ENCODE results near the gene NCAPG2.
A peak's percentile ranks its signal among the peaks of the same experiment; 100 is the strongest.
"Not testable (repeated sequence)": the region's sequence is repeated elsewhere in the genome, so short reads cannot be mapped to it uniquely, and the experiment has no call there.

The NCAPG2 gene

GRCh38 chr7:158672975-158673374, 31.6 kb downstream of the NCAPG2 start:
- TF ChIP-seq, protein P1, sequence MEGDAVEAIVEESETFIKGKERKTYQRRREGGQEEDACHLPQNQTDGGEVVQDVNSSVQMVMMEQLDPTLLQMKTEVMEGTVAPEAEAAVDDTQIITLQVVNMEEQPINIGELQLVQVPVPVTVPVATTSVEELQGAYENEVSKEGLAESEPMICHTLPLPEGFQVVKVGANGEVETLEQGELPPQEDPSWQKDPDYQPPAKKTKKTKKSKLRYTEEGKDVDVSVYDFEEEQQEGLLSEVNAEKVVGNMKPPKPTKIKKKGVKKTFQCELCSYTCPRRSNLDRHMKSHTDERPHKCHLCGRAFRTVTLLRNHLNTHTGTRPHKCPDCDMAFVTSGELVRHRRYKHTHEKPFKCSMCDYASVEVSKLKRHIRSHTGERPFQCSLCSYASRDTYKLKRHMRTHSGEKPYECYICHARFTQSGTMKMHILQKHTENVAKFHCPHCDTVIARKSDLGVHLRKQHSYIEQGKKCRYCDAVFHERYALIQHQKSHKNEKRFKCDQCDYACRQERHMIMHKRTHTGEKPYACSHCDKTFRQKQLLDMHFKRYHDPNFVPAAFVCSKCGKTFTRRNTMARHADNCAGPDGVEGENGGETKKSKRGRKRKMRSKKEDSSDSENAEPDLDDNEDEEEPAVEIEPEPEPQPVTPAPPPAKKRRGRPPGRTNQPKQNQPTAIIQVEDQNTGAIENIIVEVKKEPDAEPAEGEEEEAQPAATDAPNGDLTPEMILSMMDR (IDR thresholded peaks at IDR 0.05), result no peak
- no peak for TF ChIP-seq ZFX (IDR thresholded peaks at IDR 0.05; ENCODE audit: borderline replicate concordance)
- no peak overlapping the region for H3K27ac ChIP-seq

DNA sequence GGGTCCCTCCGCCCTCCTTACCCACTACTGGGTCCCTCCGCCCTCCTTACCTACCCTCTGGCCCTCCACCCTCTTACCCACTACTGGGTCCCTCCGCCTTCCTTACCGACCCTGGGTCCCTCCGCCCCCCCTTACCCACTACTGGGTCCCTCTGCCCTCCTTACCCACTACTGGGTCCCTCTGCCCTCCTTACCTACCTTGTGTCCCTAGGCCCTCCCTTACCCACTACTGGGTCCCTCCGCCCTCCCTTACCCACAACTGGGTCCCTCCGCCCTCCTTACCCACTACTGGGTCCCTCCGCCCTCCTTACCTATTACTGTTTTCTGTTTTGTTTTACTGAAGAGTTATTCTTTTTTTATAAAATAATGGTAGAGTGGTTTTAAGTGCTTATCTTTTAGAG, 36.5 kb downstream of the NCAPG2 start:
- H3K27ac ChIP-seq, result not testable (repeated sequence)

- H3K27ac ChIP-seq, result not testable (repeated sequence)
These were observed 37.5 kb downstream of the NCAPG2 start for GRCh38 chr7:158666966-158667678.

- 0 out of 2 replicates have a peak overlapping the region, but pooled peaks have one; percentile 1 for H3K27ac ChIP-seq
- TF ChIP-seq ZFX (IDR thresholded peaks at IDR 0.05; ENCODE audit: borderline replicate concordance), result no peak
- TF ChIP-seq, protein P1 (IDR thresholded peaks at IDR 0.05), result no peak
These were observed 38.2 kb downstream of the NCAPG2 start for GRCh38 chr7:158666401-158666800.

DNA sequence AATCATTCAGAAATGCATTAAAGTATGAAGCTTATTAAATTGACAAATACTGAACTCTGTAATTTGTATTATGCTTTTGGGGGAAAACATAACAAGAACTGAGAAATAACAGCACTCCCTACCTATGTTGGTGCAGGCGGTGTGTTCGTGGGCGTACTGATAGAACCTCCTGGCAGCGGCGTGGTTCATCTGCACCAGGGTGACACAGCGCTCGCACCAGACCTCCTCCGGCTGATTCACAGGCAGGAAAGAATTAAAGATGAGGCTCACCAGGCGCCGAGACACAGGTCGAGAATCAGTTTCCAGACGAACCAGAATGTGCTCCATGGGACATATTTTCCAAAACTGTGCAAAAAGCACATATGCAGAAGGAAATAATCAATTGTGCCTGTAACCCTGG, 40.2 kb downstream of the NCAPG2 start:
- TF ChIP-seq, protein P1 (IDR thresholded peaks at IDR 0.05), result no peak
- no peak for TF ChIP-seq ZFX (IDR thresholded peaks at IDR 0.05; ENCODE audit: borderline replicate concordance)
- H3K27ac ChIP-seq, result no peak overlapping the region

GRCh38 chr7:158663428-158663741, 41.2 kb downstream of the NCAPG2 start:
- TF ChIP-seq ZFX (IDR thresholded peaks at IDR 0.05; ENCODE audit: borderline replicate concordance), result no peak
- no peak overlapping the region for H3K27ac ChIP-seq

DNA sequence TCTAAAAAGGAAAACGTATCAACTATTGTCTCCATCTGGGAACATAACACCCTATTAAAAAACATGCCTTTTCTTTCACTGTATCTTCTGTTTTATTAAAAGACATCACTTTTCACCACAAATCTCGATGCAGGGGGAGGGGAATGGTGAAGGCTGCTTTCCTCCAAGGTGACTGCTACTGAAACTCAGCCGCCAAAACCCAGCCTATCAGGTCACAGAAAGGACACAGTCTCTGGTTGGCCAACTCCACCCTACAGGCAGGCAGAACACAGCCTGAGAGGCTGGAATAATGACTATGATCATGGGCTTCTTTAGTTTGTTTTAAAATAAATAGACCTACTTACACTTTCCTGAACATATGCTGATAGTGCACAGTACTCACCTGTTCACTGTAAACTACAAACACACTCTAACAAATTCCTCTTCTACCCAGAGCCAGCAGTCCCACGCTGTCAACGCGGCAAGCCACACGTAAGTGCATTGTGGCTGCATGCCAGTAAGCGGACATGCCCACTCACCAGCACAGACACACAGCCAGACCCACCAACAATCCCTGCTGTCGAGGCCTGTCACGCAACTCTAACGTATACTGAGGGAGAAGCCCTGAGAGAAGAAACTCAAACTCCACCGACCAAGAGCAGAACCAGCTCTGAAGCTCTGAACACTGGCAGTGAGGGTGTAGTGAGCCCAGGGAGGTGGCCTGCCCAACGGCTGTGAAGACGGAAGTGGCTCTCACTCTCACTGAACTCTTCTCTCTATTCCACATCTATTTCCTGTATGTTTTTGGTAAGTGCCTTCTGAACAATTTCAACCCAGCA, 41.8 kb downstream of the NCAPG2 start:
- no peak overlapping the region for H3K27ac ChIP-seq
- TF ChIP-seq, protein P1 (IDR thresholded peaks at IDR 0.05), result no peak
- no peak for TF ChIP-seq ZFX (IDR thresholded peaks at IDR 0.05; ENCODE audit: borderline replicate concordance)

DNA sequence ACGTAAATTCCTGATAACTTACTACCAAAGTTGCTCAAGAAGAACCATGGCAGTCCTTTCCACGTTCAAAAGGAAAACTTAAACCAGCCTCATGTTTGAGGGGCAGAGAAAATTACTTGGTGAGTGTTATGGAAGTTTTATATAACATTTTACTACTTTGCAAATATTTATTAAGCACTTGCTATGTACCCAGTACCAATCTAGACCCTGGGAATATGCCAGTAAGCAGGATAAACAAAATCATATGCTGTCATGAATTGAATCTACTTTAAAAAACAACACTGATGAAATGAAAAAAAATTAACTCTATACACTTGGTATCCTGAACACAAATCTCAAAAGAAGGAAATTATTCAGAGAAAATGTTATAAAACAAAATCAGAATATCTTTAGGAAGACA, 46.1 kb downstream of the NCAPG2 start:
- TF ChIP-seq, protein P1 (IDR thresholded peaks at IDR 0.05), result no peak
- TF ChIP-seq ZFX (IDR thresholded peaks at IDR 0.05; ENCODE audit: borderline replicate concordance), result no peak
- peak overlapping the region; percentile 59 for H3K27ac ChIP-seq

All from 22Rv1 (cell line).